ENCODE data around the gene TBX6.
A peak's percentile ranks its signal among the peaks of the same experiment; 100 is the strongest.

Gene TBX6

GRCh38 chr16:30122604-30123160 lies 31.0 kb upstream of the TBX6 start:
- TF ChIP-seq CTCF (IDR thresholded peaks at IDR 0.05), result no peak
- H3K36me3 ChIP-seq (ENCODE audit: control insufficient read depth, insufficient read depth, low read length), result no peaks in the 10 kb centered on the region
- H3K27me3 ChIP-seq (ENCODE audit: control insufficient read depth, insufficient read depth, low read length), result no peaks in the 10 kb centered on the region
- peak overlapping the region; percentile 97 for H3K4me2 ChIP-seq (ENCODE audit: low read length)
- no peaks in the 10 kb centered on the region for H3K9me3 ChIP-seq (ENCODE audit: control insufficient read depth, low read length)
- H2AFZ ChIP-seq, result peak overlapping the region; percentile 95
- no peaks in the 10 kb centered on the region for H3K79me2 ChIP-seq
- peaks cover 10% of the 10 kb centered on the region for H3K4me1 ChIP-seq
- peak overlapping the region; percentile 64 for H3K9ac ChIP-seq
- peak overlapping the region; percentile 91 for H3K4me3 ChIP-seq (ENCODE audit: low read depth, low read length)
- peak overlapping the region; percentile 69 for H3K27ac ChIP-seq

- H3K27me3 ChIP-seq (ENCODE audit: control insufficient read depth, insufficient read depth, low read length), result no peaks in the 10 kb centered on the region
- no peaks in the 10 kb centered on the region for H3K9me3 ChIP-seq (ENCODE audit: control insufficient read depth, low read length)
- H3K79me2 ChIP-seq, result no peaks in the 10 kb centered on the region
- H3K4me1 ChIP-seq, result peaks cover 10% of the 10 kb centered on the region
- peak overlapping the region; percentile 69 for H3K27ac ChIP-seq
- H2AFZ ChIP-seq, result peak overlapping the region; percentile 95
- peak overlapping the region; percentile 97 for H3K4me2 ChIP-seq (ENCODE audit: low read length)
- peak overlapping the region; percentile 91 for H3K4me3 ChIP-seq (ENCODE audit: low read depth, low read length)
- no peaks in the 10 kb centered on the region for H3K36me3 ChIP-seq (ENCODE audit: control insufficient read depth, insufficient read depth, low read length)
- H3K9ac ChIP-seq, result no peak overlapping the region
- no peak for TF ChIP-seq CTCF (IDR thresholded peaks at IDR 0.05)
These were observed 30.2 kb upstream of the TBX6 start for GRCh38 chr16:30121741-30122571.

DNA sequence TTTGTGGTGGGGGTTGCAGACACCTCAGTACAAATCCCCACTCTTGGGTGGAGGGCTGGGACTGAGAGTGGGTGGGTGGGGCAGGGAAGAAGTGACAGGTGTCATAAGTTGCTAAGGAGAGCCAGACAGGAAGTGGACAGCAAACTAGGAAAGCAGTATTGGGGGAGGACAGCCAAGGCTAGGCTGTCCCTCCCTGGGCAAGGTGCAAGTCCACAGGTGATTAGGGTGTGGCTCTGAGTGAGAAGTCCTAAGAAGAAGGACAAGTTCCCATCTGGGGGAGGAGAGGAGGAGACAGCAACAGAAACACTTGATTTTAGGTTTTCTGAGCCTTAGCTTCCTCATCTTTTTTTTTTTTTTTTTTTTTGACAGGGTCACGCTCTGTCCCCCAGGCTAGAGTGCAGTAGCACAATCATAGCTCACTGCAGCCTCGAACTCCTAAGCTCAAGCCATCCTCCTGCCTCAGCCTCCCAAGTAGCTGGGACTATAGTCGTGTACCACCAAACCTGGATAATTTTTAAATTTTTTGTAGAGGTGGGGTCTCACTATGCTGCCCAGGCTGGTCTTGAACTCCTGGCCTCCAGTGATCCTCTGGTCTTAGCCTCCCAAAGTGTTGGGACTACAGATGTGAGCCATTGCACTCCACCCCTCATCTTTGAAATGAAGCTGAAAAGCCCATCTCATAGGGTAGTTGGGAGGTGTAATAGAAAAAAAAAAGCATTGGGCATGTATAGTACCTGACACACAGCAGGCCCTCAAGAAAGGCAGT lies 28.8 kb upstream of the TBX6 start:
- H3K4me3 ChIP-seq (ENCODE audit: low read depth, low read length), result no peak overlapping the region
- peaks cover 10% of the 10 kb centered on the region for H3K4me1 ChIP-seq
- no peak overlapping the region for H3K27ac ChIP-seq
- H3K4me2 ChIP-seq (ENCODE audit: low read length), result no peak overlapping the region
- no peaks in the 10 kb centered on the region for H3K27me3 ChIP-seq (ENCODE audit: control insufficient read depth, insufficient read depth, low read length)
- no peaks in the 10 kb centered on the region for H3K36me3 ChIP-seq (ENCODE audit: control insufficient read depth, insufficient read depth, low read length)
- H3K9me3 ChIP-seq (ENCODE audit: control insufficient read depth, low read length), result no peaks in the 10 kb centered on the region
- H3K9ac ChIP-seq, result no peak overlapping the region
- H3K79me2 ChIP-seq, result no peaks in the 10 kb centered on the region
- no peak for TF ChIP-seq CTCF (IDR thresholded peaks at IDR 0.05)
- no peak overlapping the region for H2AFZ ChIP-seq

GRCh38 chr16:30119428-30119827 lies 27.7 kb upstream of the TBX6 start:
- Histone ChIP-seq H3K4me1 (peaks cover 10% of the 10 kb centered on the region), H3K27me3 (ENCODE audit: control insufficient read depth, insufficient read depth, low read length) (no peaks in the 10 kb centered on the region), H3K79me2 (no peaks in the 10 kb centered on the region), H2AFZ (no peak overlapping the region), H3K9ac (no peak overlapping the region), H3K4me3 (ENCODE audit: low read depth, low read length) (no peak overlapping the region), H3K36me3 (ENCODE audit: control insufficient read depth, insufficient read depth, low read length) (no peaks in the 10 kb centered on the region), H3K27ac (no peak overlapping the region), H3K9me3 (ENCODE audit: control insufficient read depth, low read length) (no peaks in the 10 kb centered on the region), H3K4me2 (ENCODE audit: low read length) (no peak overlapping the region)
- TF ChIP-seq CTCF (IDR thresholded peaks at IDR 0.05), result no peak
